Cerebellar cortex (tissue), 1 donor: ENCODE data around the gene TOM1.
"Not testable (repeated sequence)": the region's sequence is repeated elsewhere in the genome, so short reads cannot be mapped to it uniquely, and the experiment has no call there.

Experiments
- DNase-seq: peaks from one replicate; pipeline ENCODE4 v3.0.0-alpha.2; 2015; ENCODE audit warnings: low spot score

Gene TOM1

GRCh38 chr22:35345808-35346505 is 46.3 kb downstream of the TOM1 start:
- DNase-seq: no peak

- no peak for DNase-seq
Observed at GRCh38 chr22:35346596-35347220, 47.0 kb downstream of the TOM1 start.

GRCh38 chr22:35347462-35347861 is 47.8 kb downstream of the TOM1 start:
- DNase-seq: no peak

GRCh38 chr22:35348026-35348590 is 48.4 kb downstream of the TOM1 start:
- no peak for DNase-seq

GRCh38 chr22:35348703-35349102 is 49.0 kb downstream of the TOM1 start:
- DNase-seq: no peak

GRCh38 chr22:35349368-35349703 is 49.6 kb downstream of the TOM1 start:
- no peak for DNase-seq

- no peak for DNase-seq
Observed at GRCh38 chr22:35349704-35350538, 50.2 kb downstream of the TOM1 start.

- DNase-seq: peak; percentile 94
Observed at GRCh38 chr22:35350539-35351503, 51.1 kb downstream of the TOM1 start.

- peak; percentile 33 for DNase-seq
Observed at GRCh38 chr22:35352214-35353111, 52.8 kb downstream of the TOM1 start.

GRCh38 chr22:35353318-35353717 is 53.6 kb downstream of the TOM1 start:
- no peak for DNase-seq

- DNase-seq: no peak
Observed at GRCh38 chr22:35354068-35354467, 54.4 kb downstream of the TOM1 start.

- no peak for DNase-seq
Observed at GRCh38 chr22:35357883-35358621, 58.4 kb downstream of the TOM1 start.

- DNase-seq: no peak
Observed at GRCh38 chr22:35359380-35360065, 59.8 kb downstream of the TOM1 start.

GRCh38 chr22:35361001-35361558 is 61.4 kb downstream of the TOM1 start:
- DNase-seq: no peak

- no peak for DNase-seq
Observed at GRCh38 chr22:35363566-35364086, 63.9 kb downstream of the TOM1 start.

GRCh38 chr22:35364230-35364629 is 64.5 kb downstream of the TOM1 start:
- DNase-seq: not testable (repeated sequence)

- no peak for DNase-seq
Observed at GRCh38 chr22:35367331-35367886, 67.7 kb downstream of the TOM1 start.

GRCh38 chr22:35368386-35368785 is 68.7 kb downstream of the TOM1 start:
- no peak for DNase-seq
